PC-9 (cell line): ENCODE data around the gene PEPD. TPM values are rescaled to one million over a fixed set of nuclear protein-coding genes. Genes with fewer than 3 reads are reported as not detected.

Experiments used
- BruUV-seq: library from RNA; stranded (reverse); fragments of 400-500 nt; replicated peaks from 2 replicates; lab custom pipeline; 2021; lab: Mats Ljungman, UMichigan
- CTCF ChIA-PET: fragments of 300-600 bp; sonication (Branson Sonifier 250); formaldehyde crosslinking; loops from one replicate; lab custom pipeline; 2022; ENCODE audit warnings: antibody characterized with exemption; lab: Charles Lee
- POLR2A ChIA-PET: fragments of 300-600 bp; sonication (Branson Sonifier 250); formaldehyde crosslinking; loops from one replicate; lab custom pipeline; 2022; ENCODE audit warnings: antibody characterized with exemption; ENCODE audit not compliant: unreplicated experiment; lab: Charles Lee
- DNase-seq, 2 experiments: peaks; one replicate each; pipeline versions ENCODE4 v3.0.0 to v3.0.0-alpha.2; 2015 to 2022; ENCODE audit warnings: mixed read lengths in 1 of 2
- H2AFZ ChIP-seq: fragments of 200-600 bp; sonication (generic); 2 replicates; pipeline ENCODE4 v1.8.1; 2017; ENCODE audit warnings: antibody characterized with exemption
- H3F3A ChIP-seq: fragments of 200-600 bp; sonication (generic); 2 replicates; pipeline ENCODE4 v1.8.1; 2017; ENCODE audit warnings: antibody characterized with exemption, mild to moderate bottlenecking, low read depth; ENCODE audit not compliant: insufficient read depth
- H3K27ac ChIP-seq: fragments of 200-600 bp; sonication (generic); 2 replicates; pipeline ENCODE4 v1.6.1; 2016; ENCODE audit warnings: mixed run types
- H3K27me3 ChIP-seq: fragments of 200-600 bp; sonication (generic); 2 replicates; pipeline ENCODE4 v1.6.1; 2016; ENCODE audit warnings: low read depth, mixed run types; ENCODE audit not compliant: insufficient read depth
- H3K36me3 ChIP-seq: fragments of 200-600 bp; sonication (generic); 2 replicates; pipeline ENCODE4 v1.6.1; 2016; ENCODE audit warnings: low read depth, mixed run types
- H3K4me1 ChIP-seq: fragments of 200-600 bp; sonication (generic); replicated peaks from 2 replicates; pipeline ENCODE4 v1.6.1; 2016; ENCODE audit warnings: mixed run types; ENCODE audit not compliant: insufficient read depth
- H3K4me2 ChIP-seq: fragments of 200-600 bp; sonication (generic); 2 replicates; pipeline ENCODE4 v1.6.1; 2017; ENCODE audit warnings: mixed run types
- H3K4me3 ChIP-seq: fragments of 200-600 bp; sonication (generic); 2 replicates; pipeline ENCODE4 v1.6.1; 2016; ENCODE audit warnings: mixed run types
- H3K79me2 ChIP-seq: fragments of 200-600 bp; sonication (generic); 2 replicates; pipeline ENCODE4 v1.6.1; 2017; ENCODE audit warnings: low read depth, mixed run types
- H3K9me2 ChIP-seq: fragments of 200-600 bp; sonication (generic); 2 replicates; pipeline ENCODE4 v1.8.1; 2017; ENCODE audit warnings: mild to moderate bottlenecking; ENCODE audit not compliant: insufficient read depth
- H3K9me3 ChIP-seq: fragments of 200-600 bp; sonication (generic); 2 replicates; pipeline ENCODE4 v1.8.1; 2016; ENCODE audit warnings: low read depth; ENCODE audit not compliant: insufficient read depth
- H4K20me1 ChIP-seq: fragments of 200-600 bp; sonication (generic); 2 replicates; pipeline ENCODE4 v1.8.1; 2017; ENCODE audit not compliant: insufficient read depth
- CTCF ChIP-seq: fragments of 200-600 bp; sonication (generic); conservative IDR thresholded peaks from 2 replicates; pipeline ENCODE4 v1.6.1; 2017; ENCODE audit warnings: mixed run types, antibody characterized with exemption, mild to moderate bottlenecking, moderate library complexity
- EZH2 ChIP-seq: fragments of 200-600 bp; sonication (generic); IDR thresholded peaks from 2 replicates; pipeline ENCODE4 v1.8.0; 2017; ENCODE audit warnings: antibody characterized with exemption, low read depth
- intact Hi-C: fragments of 100-400 bp; cut with micrococcal nuclease; formaldehyde crosslinking; loops from one replicate; pipeline ENCODE4 v1.10.0; 2022; ENCODE audit not compliant: unreplicated experiment
- total RNA-seq: library from RNA; stranded (reverse); gene quantifications from 2 replicates; pipeline ENCODE4 v1.2.3, GENCODE V29; 2021

PEPD gene
- total RNA-seq, 1 experiment from 2014 or later: 71.0 TPM

GRCh38 chr19:33505148-33505547 lies 16.4 kb downstream of the PEPD start:
- peaks cover 27% of the 10 kb centered on the region for H3F3A ChIP-seq
- no peak for DNase-seq
- no peaks in the 10 kb centered on the region for H4K20me1 ChIP-seq
- no peak overlapping the region for H3K4me3 ChIP-seq
- H3K4me1 ChIP-seq: peaks cover 46% of the 10 kb centered on the region
- intact Hi-C loops: no loop called here
- H3K27me3 ChIP-seq: no peaks in the 10 kb centered on the region
- no TSS peak for BruUV-seq
- no peak overlapping the region for H3K27ac ChIP-seq
- no peak overlapping the region for H2AFZ ChIP-seq
- POLR2A ChIA-PET: no interaction called here
- CTCF ChIA-PET: no interaction called here
- no peaks in the 10 kb centered on the region for H3K9me2 ChIP-seq
- no peaks in the 10 kb centered on the region for H3K36me3 ChIP-seq
- H3K9me3 ChIP-seq: no peaks in the 10 kb centered on the region
- H3K4me2 ChIP-seq: no peak overlapping the region
- TF ChIP-seq CTCF: no peak
- no peak for TF ChIP-seq EZH2
- H3K79me2 ChIP-seq: peaks cover 12% of the 10 kb centered on the region

DNA sequence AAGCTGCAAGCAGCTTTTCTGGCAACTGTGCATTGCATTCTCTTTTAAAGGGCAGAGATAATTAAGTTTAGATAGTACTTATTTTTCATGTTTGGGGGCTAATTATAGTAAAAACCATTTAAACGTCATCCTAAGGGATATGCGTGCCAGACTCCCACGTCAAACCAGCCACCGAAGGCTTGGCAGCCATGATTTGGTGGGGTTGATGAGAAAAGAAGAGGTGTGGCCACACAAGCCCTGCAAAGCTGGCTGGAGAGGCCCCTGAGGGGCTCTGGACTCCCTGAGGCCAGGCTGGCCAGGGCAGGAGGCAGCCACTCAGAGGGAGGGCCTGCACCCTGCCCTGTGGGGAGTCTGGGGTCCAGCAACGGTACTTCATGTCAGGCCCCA lies 17.5 kb downstream of the PEPD start:
- Histone ChIP-seq H3K79me2 (peaks cover 12% of the 10 kb centered on the region), H3K9me2 (no peaks in the 10 kb centered on the region), H2AFZ (no peak overlapping the region), H4K20me1 (no peaks in the 10 kb centered on the region), H3K4me3 (no peak overlapping the region), H3K36me3 (no peaks in the 10 kb centered on the region), H3K4me1 (peaks cover 35% of the 10 kb centered on the region), H3K9me3 (no peaks in the 10 kb centered on the region), H3K4me2 (no peak overlapping the region), H3F3A (peaks cover 21% of the 10 kb centered on the region), H3K27ac (no peak overlapping the region), H3K27me3 (no peaks in the 10 kb centered on the region)
- POLR2A ChIA-PET: no interaction called here
- TF ChIP-seq EZH2 (no peak), CTCF (no peak)
- intact Hi-C loops: no loop called here
- CTCF ChIA-PET: no interaction called here
- no peak for DNase-seq
- BruUV-seq: no TSS peak

GRCh38 chr19:33503433-33504057 lies 18.0 kb downstream of the PEPD start:
- Histone ChIP-seq H2AFZ (no peak overlapping the region), H3K9me3 (no peaks in the 10 kb centered on the region), H3K4me3 (no peak overlapping the region), H3K4me1 (peaks cover 30% of the 10 kb centered on the region), H3K9me2 (no peaks in the 10 kb centered on the region), H3K36me3 (no peaks in the 10 kb centered on the region), H3K4me2 (no peak overlapping the region), H3K79me2 (peaks cover 12% of the 10 kb centered on the region), H3F3A (peaks cover 21% of the 10 kb centered on the region), H3K27me3 (no peaks in the 10 kb centered on the region), H3K27ac (no peak overlapping the region), H4K20me1 (no peaks in the 10 kb centered on the region)
- ChIA-PET POLR2A (no interaction called here), CTCF (no interaction called here)
- no TSS peak for BruUV-seq
- no peak for DNase-seq
- no peak for TF ChIP-seq CTCF
- TF ChIP-seq EZH2: no peak
- intact Hi-C loops: no loop called here
